ENCODE data around the gene WRNIP1.

Gene WRNIP1

DNA sequence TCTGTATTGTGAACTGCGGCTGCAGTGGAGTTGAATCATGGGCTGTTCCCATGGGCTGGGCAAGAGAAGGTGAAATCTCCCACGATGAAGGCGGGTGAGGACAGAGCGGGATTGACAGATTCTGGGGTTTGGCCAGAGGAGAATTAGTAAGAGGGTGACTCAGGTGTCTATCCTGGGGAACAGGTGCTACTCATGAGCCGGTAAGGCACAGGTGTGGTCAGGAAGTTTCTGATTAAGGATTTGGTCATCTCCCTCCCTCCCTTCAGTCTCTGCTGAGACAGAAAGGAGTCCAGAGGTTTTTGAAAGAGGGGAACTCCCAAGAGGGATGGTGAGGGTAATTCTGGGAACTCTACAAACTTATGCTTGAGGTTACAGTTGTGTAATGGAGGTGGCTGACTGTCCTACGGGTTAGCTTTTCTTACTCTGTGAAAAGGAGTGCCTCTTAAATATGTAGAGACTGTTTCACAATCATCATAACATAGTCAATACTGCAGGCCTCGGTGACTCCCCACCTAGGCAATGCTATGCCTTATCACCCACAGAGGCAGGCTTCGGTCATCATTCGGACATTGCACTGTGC lies 45.0 kb downstream of the WRNIP1 start:
- DNase-seq, result no peak

GRCh38 chr6:2812695-2813094 lies 47.5 kb downstream of the WRNIP1 start:
- DNase-seq, result no peak

GRCh38 chr6:2816158-2816557 lies 51.0 kb downstream of the WRNIP1 start:
- DNase-seq, result no peak

GRCh38 chr6:2817903-2818443 lies 52.8 kb downstream of the WRNIP1 start:
- DNase-seq, result no peak

DNA sequence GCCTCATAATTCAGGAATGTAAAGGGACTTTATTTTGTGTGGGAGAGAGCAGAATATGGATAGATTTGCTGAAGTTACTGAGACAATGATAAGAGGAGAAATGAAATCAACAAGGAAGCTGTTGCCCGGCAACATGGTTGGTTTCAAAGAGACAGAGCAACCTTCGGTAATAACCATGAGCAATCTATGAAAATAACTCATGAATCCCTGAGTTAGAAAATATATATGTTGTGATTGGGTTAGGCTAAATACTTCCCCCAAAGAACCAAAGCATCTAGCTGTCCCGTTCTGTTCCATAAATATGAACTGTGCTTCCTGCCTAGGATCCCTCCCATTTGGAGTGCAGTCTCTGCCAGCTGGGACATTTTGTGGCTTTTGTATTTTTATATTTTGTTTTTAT lies 53.4 kb downstream of the WRNIP1 start:
- DNase-seq, result no peak

DNA sequence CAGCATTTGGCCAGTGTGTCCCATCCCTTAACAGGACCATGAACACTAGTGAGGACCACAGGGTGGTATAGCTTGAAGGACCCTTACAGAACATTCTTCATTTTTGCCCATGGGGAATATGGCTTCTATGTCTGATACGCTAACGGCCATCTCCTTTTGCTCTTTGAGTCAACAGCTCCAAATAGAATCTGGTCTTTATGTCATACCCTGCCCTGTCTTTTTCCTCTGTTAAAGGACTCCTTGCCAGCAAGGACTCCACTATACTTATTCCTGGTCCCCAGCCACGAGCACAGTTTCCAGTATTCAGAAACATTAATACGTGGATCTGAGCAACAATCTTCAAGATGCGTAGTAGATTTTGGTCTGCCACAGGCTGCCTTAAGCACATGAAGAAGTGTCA lies 53.9 kb downstream of the WRNIP1 start:
- DNase-seq, result no peak

GRCh38 chr6:2819978-2820377 lies 54.8 kb downstream of the WRNIP1 start:
- DNase-seq, result no peak

DNA sequence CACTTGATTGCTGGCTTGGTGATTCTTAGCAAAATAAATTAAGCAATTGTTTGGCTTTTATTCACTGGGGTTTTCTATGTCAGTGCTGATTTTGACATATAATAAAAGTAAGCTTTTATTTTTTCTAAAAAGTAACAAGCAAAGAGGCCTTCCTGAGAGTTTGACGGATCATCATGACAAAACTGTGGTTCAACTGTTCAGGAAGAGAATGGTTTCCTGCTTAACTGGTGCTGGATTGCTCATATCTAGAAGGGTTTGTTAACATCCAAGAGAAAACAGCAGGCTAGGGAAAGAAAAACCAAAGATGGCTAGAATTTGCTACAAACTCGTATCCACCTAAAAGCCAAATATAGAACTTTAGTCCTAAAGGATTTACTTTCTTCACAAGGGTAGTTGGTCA lies 55.2 kb downstream of the WRNIP1 start:
- no peak for DNase-seq

DNA sequence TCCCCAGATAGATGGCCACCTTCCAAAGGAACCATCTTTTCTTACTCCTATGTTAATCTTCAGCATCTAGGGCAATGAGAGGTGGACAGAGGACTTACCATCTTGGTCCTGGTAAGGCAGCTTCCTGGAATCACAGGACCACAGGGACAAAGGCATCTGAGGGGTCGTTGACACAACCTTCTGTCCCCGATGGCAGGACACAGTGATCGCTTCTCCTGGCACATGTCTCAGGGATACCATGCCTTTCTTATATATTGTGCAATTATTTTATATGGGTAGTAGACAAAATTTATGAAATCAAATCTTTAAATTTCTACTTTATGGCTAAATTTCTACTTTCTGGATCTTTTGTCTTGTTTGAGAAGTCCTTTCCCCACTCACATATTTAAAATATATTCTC lies 56.4 kb downstream of the WRNIP1 start:
- DNase-seq, result no peak

- DNase-seq, result no peak
Measured at GRCh38 chr6:2823104-2823850, 58.1 kb downstream of the WRNIP1 start.

- DNase-seq, result no peak
Measured at GRCh38 chr6:2826131-2826530, 60.9 kb downstream of the WRNIP1 start.

DNA sequence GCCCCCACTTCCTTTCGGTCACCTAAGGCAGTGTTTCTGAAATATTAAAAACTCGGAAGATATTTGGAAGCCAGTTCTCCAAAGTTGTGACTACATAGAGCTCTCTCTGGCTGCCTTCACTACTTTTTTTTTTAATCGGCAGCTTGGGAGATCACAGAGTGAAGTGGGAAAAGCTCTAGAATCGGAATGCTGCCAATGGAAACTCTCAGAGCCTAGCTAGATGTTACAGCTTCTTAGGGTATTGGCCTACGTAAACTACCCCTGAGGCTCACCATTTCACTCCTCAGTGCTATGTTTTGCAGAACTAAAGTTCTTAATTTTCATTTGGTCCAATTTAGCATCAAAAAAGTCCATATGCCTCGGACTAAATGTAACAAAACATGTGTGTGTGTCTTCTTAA lies 61.9 kb downstream of the WRNIP1 start:
- no peak for DNase-seq

GRCh38 chr6:2828629-2829028 lies 63.4 kb downstream of the WRNIP1 start:
- no peak for DNase-seq

- DNase-seq, result no peak
Measured at GRCh38 chr6:2829253-2829652, 64.1 kb downstream of the WRNIP1 start.

DNA sequence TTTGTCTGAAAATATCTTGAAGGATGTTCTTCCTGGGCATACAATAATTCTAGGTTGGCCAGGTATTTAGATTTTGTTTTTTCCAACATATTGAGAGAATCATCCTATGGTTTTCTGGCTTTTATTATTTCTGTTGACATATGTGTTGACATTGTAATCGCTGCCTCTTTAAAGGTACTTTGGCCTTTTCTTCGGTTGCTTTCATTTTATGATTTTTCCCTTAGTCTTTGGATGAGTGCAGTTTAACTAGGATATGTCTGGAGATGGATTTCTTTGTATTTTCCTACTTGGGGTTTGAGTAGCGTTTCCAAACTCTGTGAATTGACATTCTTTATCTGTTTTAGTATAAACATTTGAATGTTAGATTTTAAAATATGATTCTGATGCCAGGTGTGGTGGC lies 65.0 kb downstream of the WRNIP1 start:
- no peak for DNase-seq

- DNase-seq, result no peak
Measured at GRCh38 chr6:2831392-2831791, 66.2 kb downstream of the WRNIP1 start.

- no peak for DNase-seq
Measured at GRCh38 chr6:2834262-2834661, 69.1 kb downstream of the WRNIP1 start.
